OCI-LY3 (cell line): Measurements from ENCODE around the gene RERG.

Experiments used
- CTCF ChIP-seq: fragments of 200-600, 300-600 bp; sonication (generic); IDR thresholded peaks from 2 replicates; pipeline ENCODE4 v1.5.1; 2014; ENCODE audit warnings: antibody characterized with exemption, low read length, low read depth
- EZH2phosphoT487 ChIP-seq: fragments of 200-600 bp; shearing (Covaris generic); IDR thresholded peaks from 2 replicates; pipeline ENCODE4 v1.6.1; 2018; ENCODE audit warnings: antibody characterized with exemption, mixed run types, low read depth

- no peak for TF ChIP-seq EZH2phosphoT487
- TF ChIP-seq CTCF: no peak
Measured at GRCh38 chr12:15244341-15244740, 23.1 kb upstream of the RERG start.
